Cardiac fibroblast (primary cell): ENCODE results near the gene PALLD.

Source experiments
- DNase-seq, 2 donors: peaks; one replicate each; pipeline versions ENCODE4 v3.0.0 to v3.0.0-alpha.2; 2010; ENCODE audit warnings: low read depth in 2 of 2
- H3K4me3 ChIP-seq, 2 donors: replicated peaks in 1 of 2; 1 replicate in 1 of 2; 2 replicates in 1 of 2; pipeline ENCODE4 v1.5.1; 2011; ENCODE audit warnings: low read depth in 2 of 2, low read length in 2 of 2, mild to moderate bottlenecking in 2 of 2, moderate library complexity in 1 of 2
- CTCF ChIP-seq: IDR thresholded peaks from one replicate; pipeline ENCODE4 v1.5.1; 2011; ENCODE audit warnings: low read depth, mild to moderate bottlenecking, low read length, inconsistent platforms

The PALLD gene

GRCh38 chr4:168857546-168858314, 360.9 kb downstream of the PALLD start:
- no peak overlapping the region for H3K4me3 ChIP-seq
- no peak for TF ChIP-seq CTCF
- DNase-seq, result peak; percentile 71 to 83

GRCh38 chr4:168859100-168859499, 362.2 kb downstream of the PALLD start:
- TF ChIP-seq CTCF, result no peak
- no peak overlapping the region for H3K4me3 ChIP-seq

GRCh38 chr4:168859888-168860694, 363.2 kb downstream of the PALLD start:
- H3K4me3 ChIP-seq, result no peak overlapping the region
- no peak for DNase-seq
- no peak for TF ChIP-seq CTCF

More at GRCh38 chr4:168859100-168859499, 362.2 kb downstream of the PALLD start:
- DNase-seq, result no peak

DNA sequence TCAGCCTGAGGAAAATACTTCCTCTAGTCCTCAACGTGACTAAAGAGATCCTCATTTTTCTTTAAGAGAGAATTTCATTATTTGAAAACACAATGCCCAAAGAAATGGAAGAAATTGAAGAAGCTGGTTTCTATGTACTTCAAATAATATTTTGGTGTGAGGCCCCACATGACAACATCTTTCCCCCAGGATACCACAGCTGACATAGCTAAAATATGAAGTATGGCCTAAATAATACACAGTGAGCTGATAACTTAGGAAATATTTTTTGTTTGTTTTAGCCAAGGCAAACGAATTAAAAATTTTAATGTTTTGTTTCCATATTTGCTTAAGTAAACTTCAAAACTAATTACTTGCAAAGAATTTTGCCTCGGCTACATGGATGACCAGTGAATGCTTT, 364.0 kb downstream of the PALLD start:
- no peak overlapping the region for H3K4me3 ChIP-seq
- no peak for DNase-seq
- TF ChIP-seq CTCF, result no peak

GRCh38 chr4:168863719-168864647, 367.1 kb downstream of the PALLD start:
- TF ChIP-seq CTCF, result no peak
- H3K4me3 ChIP-seq, result no peak overlapping the region
- DNase-seq, result peak in 1 of 2 donors; percentile 38

DNA sequence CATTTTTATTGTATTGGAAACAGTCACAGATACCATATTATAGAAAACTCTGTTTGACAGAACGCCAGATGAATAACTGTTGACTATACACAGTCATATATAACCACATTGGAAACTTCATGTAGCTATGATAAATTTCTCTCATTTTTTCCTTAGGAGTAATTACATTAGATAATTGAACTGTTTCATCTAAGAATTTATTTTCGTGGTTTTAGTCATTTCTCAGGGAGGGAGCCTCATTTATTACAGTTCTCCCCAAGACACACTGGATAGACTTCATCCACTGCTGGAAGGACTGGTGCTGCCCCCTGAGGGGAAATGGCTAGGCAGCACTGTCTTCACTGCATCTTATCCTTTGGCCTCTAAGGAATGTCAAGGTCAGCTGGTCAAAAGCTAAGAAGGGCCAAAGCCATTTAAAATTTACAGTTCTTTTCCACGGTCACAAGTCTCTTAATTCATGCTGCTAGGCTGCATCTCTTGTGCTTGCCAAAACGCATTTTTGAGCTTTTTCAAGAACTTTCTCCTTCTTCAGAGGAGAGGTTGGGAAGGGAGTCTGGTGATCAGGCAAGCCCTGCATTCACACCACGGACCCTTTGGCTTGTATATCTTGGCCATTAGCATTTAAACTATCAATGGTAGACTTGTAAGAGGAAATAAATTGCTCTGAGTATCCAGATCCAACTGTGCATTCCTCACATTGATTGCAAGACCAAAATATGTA, 368.1 kb downstream of the PALLD start:
- peak; percentile 55 to 66 for DNase-seq
- no peak overlapping the region for H3K4me3 ChIP-seq
- TF ChIP-seq CTCF, result peak; percentile 38
